ENCODE measurements around the gene PLRG1. TPM values are rescaled to one million over a fixed set of nuclear protein-coding genes. Genes with fewer than 3 reads are reported as not detected.
A peak's percentile ranks its signal among the peaks of the same experiment; 100 is the strongest.

Gene PLRG1
- total RNA-seq, 4 donors from 2014 or later: 35.6 to 45.7 (median 40.2) TPM

GRCh38 chr4:154559494-154560418 lies 9.6 kb upstream of the PLRG1 start:
- Histone ChIP-seq H3K27ac (replicated peaks in 1 of 4) (no peak overlapping the region), H3K4me1 (no peaks in the 10 kb centered on the region), H3K36me3 (no peaks in the 10 kb centered on the region), H3K9me3 (no peaks in the 10 kb centered on the region), H3K27me3 (no peaks in the 10 kb centered on the region), H3K4me3 (no peak overlapping the region)
- intact Hi-C loops (cut with DNase I): no loop called here
- TF ChIP-seq POLR2A (IDR thresholded peaks at IDR 0.05; ENCODE audit: low read depth) (no peak), CTCF (IDR thresholded peaks at IDR 0.05) (peak; percentile 6 to 19 (median 13))
- WGBS: 66% methylated on average over 9 of the region's 9 CpGs
- no peak for DNase-seq (ENCODE audit: extremely low spot score)

DNA sequence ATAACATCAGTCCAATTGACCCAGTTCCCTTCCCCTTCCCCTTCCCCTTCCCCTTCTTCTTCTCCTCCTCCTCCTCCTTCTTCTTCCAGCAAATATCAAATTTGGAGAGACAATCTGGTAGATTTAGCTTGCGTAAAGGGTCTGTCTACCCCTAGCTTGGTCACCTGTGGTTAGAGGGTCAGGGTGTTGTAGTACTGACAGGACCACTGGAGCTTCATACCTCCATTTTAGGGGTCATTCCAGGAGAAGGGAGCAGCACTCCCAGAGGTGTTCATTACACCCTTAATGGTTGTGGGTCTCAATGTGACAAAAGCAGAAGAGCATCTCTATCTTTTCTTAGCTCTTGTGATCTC lies 8.9 kb upstream of the PLRG1 start:
- intact Hi-C loops (cut with DNase I): no loop called here
- 95% methylated on average over 1 of the region's 1 CpG for WGBS
- H3K4me3 ChIP-seq: no peak overlapping the region
- H3K27ac ChIP-seq (replicated peaks in 1 of 4): no peak overlapping the region
- H3K4me1 ChIP-seq: no peaks in the 10 kb centered on the region
- TF ChIP-seq POLR2AphosphoS5 (IDR thresholded peaks at IDR 0.05): no peak
- TF ChIP-seq CTCF (IDR thresholded peaks at IDR 0.05): no peak
- H3K9me3 ChIP-seq: no peaks in the 10 kb centered on the region
- no peaks in the 10 kb centered on the region for H3K27me3 ChIP-seq
- no peak for DNase-seq (ENCODE audit: extremely low spot score)
- no peaks in the 10 kb centered on the region for H3K36me3 ChIP-seq

DNA sequence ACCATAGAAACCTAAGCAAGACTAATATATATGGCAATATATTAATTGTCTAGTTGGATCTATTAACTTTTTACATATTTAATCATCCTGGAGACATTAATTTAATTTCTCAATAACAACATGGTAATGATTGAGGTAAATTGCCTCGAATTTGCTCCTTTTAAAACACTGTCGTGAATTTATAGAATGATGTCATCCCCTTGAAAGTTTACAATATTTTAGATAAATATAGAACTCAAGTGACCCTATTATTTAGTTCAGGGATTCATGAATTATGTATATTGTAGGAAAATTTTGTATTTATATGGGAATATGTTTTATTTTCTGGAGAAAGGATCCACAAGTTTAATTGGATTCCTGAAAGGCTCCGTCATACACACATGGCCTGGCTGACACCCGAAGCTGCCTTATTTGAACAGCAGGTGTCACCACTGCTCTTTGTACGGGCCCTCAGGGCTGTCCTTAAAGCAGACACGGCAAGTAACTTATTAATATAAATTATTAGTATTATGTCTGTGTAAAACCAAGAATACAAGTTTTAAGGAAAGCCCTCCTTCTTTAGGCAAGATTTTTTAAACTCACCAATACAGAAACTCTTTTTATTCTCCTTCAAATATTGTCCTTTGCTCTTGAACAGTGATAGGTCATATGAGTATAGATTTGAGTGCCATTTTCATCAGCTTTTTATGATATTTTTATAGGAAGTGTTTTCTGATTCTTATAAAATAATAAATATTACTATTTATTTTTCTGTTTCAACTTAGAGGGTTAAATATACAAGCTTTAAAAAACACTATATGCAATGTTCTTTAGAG lies 1.9 kb upstream of the PLRG1 start:
- TF ChIP-seq POLR2AphosphoS5 (IDR thresholded peaks at IDR 0.05): peak in 1 of 2 donors; percentile 58
- TF ChIP-seq EP300 (IDR thresholded peaks at IDR 0.05): no peak
- peak; percentile 76 to 85 (median 80) for TF ChIP-seq CTCF (IDR thresholded peaks at IDR 0.05)
- intact Hi-C loops (cut with DNase I): loop anchor here (5.0 kb wide), 2 partner anchors 70 to 225 kb away; no protein-coding TSS in a partner anchor
- peak overlapping the region in 3 of 4 donors; percentile 12 to 79 (median 28) for H3K27ac ChIP-seq (replicated peaks in 1 of 4)
- H3K27me3 ChIP-seq: no peaks in the 10 kb centered on the region
- DNase-seq (ENCODE audit: extremely low spot score): no peak
- 17% methylated on average over 6 of the region's 6 CpGs for WGBS
- peaks cover 10 to 27% (median 18%) of the 10 kb centered on the region in 4 donors for H3K4me1 ChIP-seq
- H3K4me3 ChIP-seq: no peak overlapping the region
- H3K9me3 ChIP-seq: no peaks in the 10 kb centered on the region
- peaks cover 0 to 9% (median 4%) of the 10 kb centered on the region in 4 donors for H3K36me3 ChIP-seq

GRCh38 chr4:154545689-154546088 lies 4.5 kb downstream of the PLRG1 start:
- no peak for DNase-seq (ENCODE audit: extremely low spot score)
- peaks cover 46 to 73% (median 61%) of the 10 kb centered on the region in 4 donors for H3K36me3 ChIP-seq
- H3K27ac ChIP-seq (replicated peaks in 1 of 4): no peak overlapping the region
- TF ChIP-seq POLR2AphosphoS5 (IDR thresholded peaks at IDR 0.05) (no peak), POLR2A (IDR thresholded peaks at IDR 0.05; ENCODE audit: low read depth) (no peak), EP300 (IDR thresholded peaks at IDR 0.05) (no peak), CTCF (IDR thresholded peaks at IDR 0.05) (no peak)
- no peaks in the 10 kb centered on the region for H3K27me3 ChIP-seq
- intact Hi-C loops (cut with DNase I): no loop called here
- WGBS: 86% methylated on average over 4 of the region's 4 CpGs
- H3K9me3 ChIP-seq: no peaks in the 10 kb centered on the region
- H3K4me1 ChIP-seq: peaks cover 10 to 18% (median 16%) of the 10 kb centered on the region in 4 donors
- H3K4me3 ChIP-seq: no peak overlapping the region

All from esophagus muscularis mucosa (tissue), 4 donors.